ENCODE results near the gene EFCAB8.
A peak's percentile ranks its signal among the peaks of the same experiment; 100 is the strongest.

EFCAB8 gene

GRCh38 chr20:32820698-32821377 is 37.9 kb upstream of the EFCAB8 start:
- DNase-seq (ENCODE audit: extremely low read depth, low read depth) = no peak
- peak overlapping the region; percentile 68 for H3K4me3 ChIP-seq (replicated peaks; ENCODE audit: low read depth, low read length)
- no peak for TF ChIP-seq CTCF (IDR thresholded peaks at IDR 0.05; ENCODE audit: low read depth, low read length, missing control alignments)

DNA sequence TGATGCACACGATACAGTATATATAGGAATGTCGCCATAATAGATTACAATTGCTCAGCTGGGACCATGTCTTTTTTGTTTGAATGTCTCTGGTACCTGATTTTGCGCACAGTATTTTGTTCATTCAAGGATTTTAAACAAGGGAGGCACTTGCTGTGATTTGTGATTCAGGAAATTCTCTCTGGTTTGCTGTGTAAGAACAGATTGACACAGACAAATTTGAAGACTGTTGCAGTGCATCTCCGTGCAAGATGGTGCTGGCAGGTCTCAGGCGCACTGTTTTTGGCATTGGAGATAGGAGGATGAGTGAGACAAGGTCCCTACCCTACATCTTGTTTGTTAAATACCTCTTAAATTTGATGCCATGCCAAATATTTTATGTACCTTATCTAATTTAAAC is 36.5 kb upstream of the EFCAB8 start:
- no peak for TF ChIP-seq CTCF (IDR thresholded peaks at IDR 0.05; ENCODE audit: low read depth, low read length, missing control alignments)
- H3K4me3 ChIP-seq (replicated peaks; ENCODE audit: low read depth, low read length) = peak overlapping the region; percentile 68
- DNase-seq (ENCODE audit: extremely low read depth, low read depth) = no peak

DNA sequence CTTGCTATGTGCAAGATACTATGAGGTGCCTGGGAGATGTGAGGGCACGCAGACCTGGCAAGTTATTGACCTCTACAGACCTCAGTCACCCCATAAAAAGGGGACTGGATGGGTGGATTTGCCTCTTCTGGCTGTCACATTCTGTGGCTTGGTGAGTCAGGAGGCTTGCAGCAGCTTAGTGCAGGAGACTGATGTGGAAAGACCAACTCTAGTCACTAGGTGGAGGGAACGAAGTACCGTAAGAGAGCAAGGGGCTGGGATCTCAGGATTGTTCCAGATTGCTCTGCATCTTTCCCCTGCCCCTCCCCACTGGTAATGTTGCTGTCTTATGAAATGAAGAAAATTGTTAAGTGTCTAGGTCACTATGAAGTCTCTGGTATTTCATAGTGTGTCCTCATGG is 35.6 kb upstream of the EFCAB8 start:
- H3K4me3 ChIP-seq (replicated peaks; ENCODE audit: low read depth, low read length) = no peak overlapping the region
- DNase-seq (ENCODE audit: extremely low read depth, low read depth) = peak; percentile 37
- no peak for TF ChIP-seq CTCF (IDR thresholded peaks at IDR 0.05; ENCODE audit: low read depth, low read length, missing control alignments)

- DNase-seq (ENCODE audit: extremely low read depth, low read depth) = no peak
- no peak for TF ChIP-seq CTCF (IDR thresholded peaks at IDR 0.05; ENCODE audit: low read depth, low read length, missing control alignments)
- no peak overlapping the region for H3K4me3 ChIP-seq (replicated peaks; ENCODE audit: low read depth, low read length)
These were observed 34.8 kb upstream of the EFCAB8 start for GRCh38 chr20:32823737-32824588.

GRCh38 chr20:32828029-32828680 is 30.6 kb upstream of the EFCAB8 start:
- H3K4me3 ChIP-seq (replicated peaks; ENCODE audit: low read depth, low read length) = no peak overlapping the region
- DNase-seq (ENCODE audit: extremely low read depth, low read depth) = no peak
- no peak for TF ChIP-seq CTCF (IDR thresholded peaks at IDR 0.05; ENCODE audit: low read depth, low read length, missing control alignments)

GRCh38 chr20:32829311-32830005 is 29.3 kb upstream of the EFCAB8 start:
- DNase-seq (ENCODE audit: extremely low read depth, low read depth) = no peak
- H3K4me3 ChIP-seq (replicated peaks; ENCODE audit: low read depth, low read length) = no peak overlapping the region
- TF ChIP-seq CTCF (IDR thresholded peaks at IDR 0.05; ENCODE audit: low read depth, low read length, missing control alignments) = no peak

All from HFF-Myc (cell line).